Fibroblast of lung (primary cell): ENCODE measurements around the gene PEPD. TPM values are rescaled to one million over a fixed set of nuclear protein-coding genes. Genes with fewer than 3 reads are reported as not detected.

Source experiments
- DNase-seq, 2 donors: peaks; one replicate each; pipeline versions ENCODE4 v3.0.0 to v3.0.0-alpha.2; 2010; ENCODE audit warnings: low read depth in 2 of 2
- H2AFZ ChIP-seq: 2 replicates; pipeline ENCODE4 v1.5.1; 2012; ENCODE audit warnings: low read length, control low read depth, inconsistent platforms
- H3K27ac ChIP-seq: 2 replicates; pipeline ENCODE4 v1.5.1; 2011; ENCODE audit warnings: low read length, control low read depth; ENCODE audit not compliant: insufficient read depth
- H3K27me3 ChIP-seq: 2 replicates; pipeline ENCODE4 v1.5.1; 2011; ENCODE audit warnings: mild to moderate bottlenecking, low read length; ENCODE audit not compliant: control insufficient read depth, insufficient read depth
- H3K36me3 ChIP-seq: 2 replicates; pipeline ENCODE4 v1.5.1; 2011; ENCODE audit warnings: low read length; ENCODE audit not compliant: control insufficient read depth, insufficient read depth
- H3K4me1 ChIP-seq: 2 replicates; pipeline ENCODE4 v1.5.1; 2011; ENCODE audit warnings: low read length; ENCODE audit not compliant: control insufficient read depth, insufficient read depth; ENCODE audit errors: extremely low read depth
- H3K4me2 ChIP-seq: 2 replicates; pipeline ENCODE4 v1.5.1; 2011; ENCODE audit warnings: low read length, control low read depth; ENCODE audit not compliant: insufficient read depth; ENCODE audit errors: extremely low read depth
- H3K4me3 ChIP-seq, 4 experiments: fragments of 200-600 bp in 1 of 4; sonication (generic) in 1 of 4; replicated peaks in 1 of 4; 2 replicates each; pipeline ENCODE4 v1.5.1; 2011 to 2016; ENCODE audit warnings: low read length in 4 of 4, low read depth in 3 of 4, mild to moderate bottlenecking in 3 of 4, control low read depth in 2 of 4, inconsistent platforms in 1 of 4, mixed read lengths in 1 of 4; ENCODE audit not compliant: insufficient read depth in 1 of 4; ENCODE audit errors: control extremely low read depth in 1 of 4
- H3K79me2 ChIP-seq: 2 replicates; pipeline ENCODE4 v1.5.1; 2012; ENCODE audit warnings: mild to moderate bottlenecking, low read length, inconsistent platforms; ENCODE audit not compliant: control insufficient read depth, insufficient read depth
- H3K9ac ChIP-seq: 2 replicates; pipeline ENCODE4 v1.5.1; 2011; ENCODE audit warnings: mild to moderate bottlenecking, low read length, control low read depth; ENCODE audit not compliant: insufficient read depth
- H3K9me3 ChIP-seq: 2 replicates; pipeline ENCODE4 v1.5.1; 2012; ENCODE audit warnings: low read depth, low read length; ENCODE audit not compliant: control insufficient read depth, insufficient read depth
- H4K20me1 ChIP-seq: 2 replicates; pipeline ENCODE4 v1.5.1; 2011; ENCODE audit warnings: low read length; ENCODE audit not compliant: control insufficient read depth, insufficient read depth; ENCODE audit errors: extremely low read depth
- CTCF ChIP-seq, 2 donors: IDR thresholded peaks in 1 of 2; conservative IDR thresholded peaks in 1 of 2; 1 replicate in 1 of 2; 2 replicates in 1 of 2; pipeline ENCODE4 v1.5.1; 2011 to 2012; ENCODE audit warnings: low read length in 2 of 2, control low read depth in 1 of 2, inconsistent platforms in 1 of 2, low read depth in 1 of 2, mild to moderate bottlenecking in 1 of 2
- EZH2 ChIP-seq: IDR thresholded peaks from 2 replicates; pipeline ENCODE4 v1.5.1; 2012; ENCODE audit warnings: low read length, control low read depth, mild to moderate bottlenecking; ENCODE audit errors: missing control alignments
- polyA plus RNA-seq, 2 donors: library from polyadenylated mRNA; depleted of rRNA in 1 of 2; stranded (reverse) in 1 of 2; unstranded in 1 of 2; fragments of >200 nt; gene quantifications; 2 replicates each; pipeline ENCODE4 v1.2.1, GENCODE V29; 2011 to 2012; ENCODE audit warnings: missing spikeins in 1 of 2
- total RNA-seq: library from RNA; depleted of rRNA; stranded (reverse); fragments of >200 nt; gene quantifications from 2 replicates; pipeline ENCODE4 v1.2.1, GENCODE V29; 2014

Gene PEPD
- total and polyA plus RNA-seq, 2 donors (not counting 1 experiment from before 2014, with no cell fraction given) = 59.8 to 81.9 TPM

- H3K9ac ChIP-seq = no peak overlapping the region
- TF ChIP-seq CTCF (conservative IDR thresholded peaks at IDR 0.05 in 1 of 2, IDR thresholded peaks at IDR 0.05 in 1 of 2; ENCODE audit: low read depth in 1 of 2, low read length in 2 of 2) (no peak), EZH2 (no peak)
- DNase-seq = no peak
- H4K20me1 ChIP-seq = no peaks in the 10 kb centered on the region
- H2AFZ ChIP-seq = no peak overlapping the region
- H3K36me3 ChIP-seq = no peaks in the 10 kb centered on the region
- no peaks in the 10 kb centered on the region for H3K27me3 ChIP-seq
- no peak overlapping the region for H3K4me2 ChIP-seq
- H3K79me2 ChIP-seq = no peaks in the 10 kb centered on the region
- no peak overlapping the region for H3K4me3 ChIP-seq
- H3K9me3 ChIP-seq = no peaks in the 10 kb centered on the region
- no peak overlapping the region for H3K27ac ChIP-seq
- H3K4me1 ChIP-seq = no peaks in the 10 kb centered on the region
These were observed 8.7 kb upstream of the PEPD start for GRCh38 chr19:33530296-33530695.

GRCh38 chr19:33529094-33529676 is 7.6 kb upstream of the PEPD start:
- no peak overlapping the region for H2AFZ ChIP-seq
- H3K4me2 ChIP-seq = no peak overlapping the region
- no peaks in the 10 kb centered on the region for H3K9me3 ChIP-seq
- no peak overlapping the region for H3K4me3 ChIP-seq
- H3K79me2 ChIP-seq = no peaks in the 10 kb centered on the region
- H3K4me1 ChIP-seq = no peaks in the 10 kb centered on the region
- no peaks in the 10 kb centered on the region for H4K20me1 ChIP-seq
- no peaks in the 10 kb centered on the region for H3K36me3 ChIP-seq
- no peaks in the 10 kb centered on the region for H3K27me3 ChIP-seq
- DNase-seq = no peak
- no peak overlapping the region for H3K9ac ChIP-seq
- TF ChIP-seq CTCF (conservative IDR thresholded peaks at IDR 0.05 in 1 of 2, IDR thresholded peaks at IDR 0.05 in 1 of 2; ENCODE audit: low read depth in 1 of 2, low read length in 2 of 2) (no peak), EZH2 (no peak)
- H3K27ac ChIP-seq = no peak overlapping the region

GRCh38 chr19:33528404-33528803 is 6.8 kb upstream of the PEPD start:
- Histone ChIP-seq H3K27me3 (no peaks in the 10 kb centered on the region), H3K4me2 (no peak overlapping the region), H3K36me3 (no peaks in the 10 kb centered on the region), H3K9me3 (no peaks in the 10 kb centered on the region), H2AFZ (no peak overlapping the region), H3K9ac (no peak overlapping the region), H3K4me1 (no peaks in the 10 kb centered on the region), H3K79me2 (no peaks in the 10 kb centered on the region), H4K20me1 (no peaks in the 10 kb centered on the region), H3K27ac (no peak overlapping the region), H3K4me3 (no peak overlapping the region)
- no peak for DNase-seq
- TF ChIP-seq EZH2 = no peak
- TF ChIP-seq CTCF (conservative IDR thresholded peaks at IDR 0.05 in 1 of 2, IDR thresholded peaks at IDR 0.05 in 1 of 2; ENCODE audit: low read depth in 1 of 2, low read length in 2 of 2) = no peak
